Hepatocyte (in vitro differentiated cells): ENCODE results near the gene LSAMP.

Experiments
- CTCF ChIP-seq: fragments of 200-600 bp; sonication (generic); IDR thresholded peaks from 2 replicates; pipeline ENCODE4 v1.5.1; 2016; ENCODE audit warnings: antibody characterized with exemption, mild to moderate bottlenecking; ENCODE audit not compliant: poor library complexity
- EZH2phosphoT487 ChIP-seq: fragments of 200-600 bp; sonication (generic); IDR thresholded peaks from one replicate; pipeline ENCODE4 v1.6.1; 2018; ENCODE audit warnings: antibody characterized with exemption, mild to moderate bottlenecking, low read depth, moderate library complexity; ENCODE audit not compliant: unreplicated experiment, severe bottlenecking

- TF ChIP-seq CTCF = no peak
- TF ChIP-seq EZH2phosphoT487 = no peak
These were observed 333.5 kb downstream of the LSAMP start for GRCh38 chr3:116111765-116112164.
